GM12874 (cell line): ENCODE data around the gene FAM110A.

ENCODE experiments used
- CTCF ChIP-seq: IDR thresholded peaks from 2 replicates; pipeline ENCODE4 v1.5.1; 2011; ENCODE audit warnings: low read depth, mild to moderate bottlenecking, control low read depth, low read length, moderate library complexity; ENCODE audit not compliant: insufficient read depth

FAM110A gene

GRCh38 chr20:833450-834150, at the start of gene FAM110A:
Gene FAM110A, plus strand, starts transcription at chr20:833715. Its CDS starts 11,090 bp downstream, at chr20:844805.
- TF ChIP-seq CTCF, result no peak

- TF ChIP-seq CTCF, result no peak
Measured at GRCh38 chr20:787825-788224, 45.7 kb upstream of the FAM110A start.

DNA sequence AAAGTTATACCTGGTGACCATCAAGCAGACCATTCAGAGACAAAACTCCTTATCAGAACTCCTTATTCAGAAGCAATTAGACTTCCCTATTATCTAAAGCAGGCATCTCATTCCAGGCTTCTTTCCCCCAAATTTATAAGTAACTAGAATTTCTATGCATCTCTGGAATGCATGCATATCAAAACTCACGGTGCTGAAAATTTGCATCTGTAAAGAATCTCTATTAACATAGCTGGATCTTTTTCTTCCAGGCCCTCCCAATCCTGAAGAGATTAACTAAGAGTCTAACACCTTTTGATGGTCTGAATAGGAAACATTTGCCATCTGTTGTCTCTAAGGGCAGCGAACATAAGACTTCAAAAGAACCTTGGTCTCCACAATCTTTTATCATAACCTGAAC, 42.5 kb upstream of the FAM110A start:
- TF ChIP-seq CTCF, result no peak

DNA sequence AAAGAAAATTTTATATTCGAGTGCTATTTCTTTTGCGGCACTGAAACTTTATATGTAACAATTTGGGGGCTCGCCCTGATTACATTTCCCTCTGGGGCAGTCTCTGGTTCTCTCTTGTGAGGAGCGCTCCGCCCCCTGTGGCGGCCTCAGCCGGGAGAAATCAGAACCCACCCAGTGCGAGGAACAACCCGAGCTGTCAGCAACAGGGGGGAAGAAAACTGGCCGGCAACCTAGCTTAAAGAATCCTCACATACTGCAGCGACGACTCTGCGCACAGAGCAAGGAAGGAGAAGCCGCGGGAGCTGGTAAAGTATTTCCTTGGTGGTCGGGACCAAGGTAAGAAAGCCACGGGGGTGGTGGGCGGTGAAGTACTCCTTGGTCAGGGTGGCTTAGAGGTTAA, 41.3 kb upstream of the FAM110A start:
- TF ChIP-seq CTCF, result no peak

- TF ChIP-seq CTCF, result no peak
Measured at GRCh38 chr20:796921-797320, 36.6 kb upstream of the FAM110A start.

- no peak for TF ChIP-seq CTCF
Measured at GRCh38 chr20:801678-802077, 31.8 kb upstream of the FAM110A start.

DNA sequence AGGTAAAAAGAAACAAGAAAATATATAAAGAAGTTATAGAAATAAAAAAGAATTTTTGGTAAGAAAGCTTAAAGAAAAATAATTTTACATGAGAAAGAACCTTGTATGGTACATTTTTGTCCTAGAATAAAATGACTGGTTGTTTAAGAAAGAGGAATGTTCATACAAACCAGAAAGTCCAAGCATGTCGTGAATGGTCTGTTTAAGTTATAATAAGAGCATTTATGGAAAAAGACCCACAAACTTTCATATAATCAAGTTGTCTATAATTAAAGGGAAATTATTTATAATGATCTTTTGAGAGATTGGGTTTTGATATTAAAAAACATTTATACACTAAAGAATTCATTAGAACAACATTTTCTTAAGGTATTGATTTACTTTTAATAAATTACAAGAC, 27.8 kb upstream of the FAM110A start:
- TF ChIP-seq CTCF, result no peak

DNA sequence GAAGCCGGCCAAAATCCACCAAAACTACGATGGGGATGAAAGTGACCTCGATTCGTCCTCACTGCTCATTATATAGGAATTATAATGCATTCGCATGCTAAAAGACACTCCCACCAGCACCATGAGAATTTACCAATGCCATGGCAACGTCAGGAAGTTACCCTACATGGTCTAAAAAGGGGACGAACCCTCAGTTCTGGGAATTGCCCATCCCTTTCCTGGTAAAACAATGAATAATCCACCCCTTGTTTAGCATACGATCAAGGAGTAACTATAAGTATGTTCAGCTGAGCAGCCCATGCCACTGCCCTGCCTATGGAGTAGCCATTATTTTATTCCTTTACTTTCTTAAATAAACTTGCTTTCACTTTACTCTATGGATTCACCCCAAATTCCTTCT, 20.1 kb upstream of the FAM110A start:
- no peak for TF ChIP-seq CTCF
